Measurements from ENCODE around the gene RALGAPA1. TPM values are rescaled to one million over a fixed set of nuclear protein-coding genes. Genes with fewer than 3 reads are reported as not detected.

RALGAPA1 gene
- polyA plus RNA-seq, 1 donor from 2014 or later = 73.3 TPM

GRCh38 chr14:35519986-35520385 lies 289.1 kb downstream of the RALGAPA1 start:
- Histone ChIP-seq H3K9me2 (ENCODE audit: insufficient read depth, low read length) (no peaks in the 10 kb centered on the region), H3F3A (ENCODE audit: insufficient read depth, low read length, poor library complexity, severe bottlenecking) (no peaks in the 10 kb centered on the region)

DNA sequence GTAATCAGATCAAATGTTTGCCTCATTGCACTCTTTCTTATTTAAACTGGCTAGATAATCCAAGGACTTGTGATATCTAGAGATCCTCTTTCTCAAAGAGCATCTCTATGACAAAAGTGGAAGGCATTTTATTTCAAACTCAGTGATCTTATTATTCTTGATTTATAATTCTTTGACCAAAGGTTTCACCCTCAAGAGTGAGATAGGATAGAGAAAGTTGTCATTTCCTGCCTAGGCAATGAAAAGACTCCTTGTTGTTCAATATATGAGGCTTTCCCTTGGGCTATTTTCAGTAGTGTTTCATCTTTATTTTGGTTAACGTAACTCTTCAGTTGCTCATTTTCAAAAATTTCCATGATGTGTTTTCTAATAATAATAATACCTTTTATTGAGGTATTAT lies 293.2 kb downstream of the RALGAPA1 start:
- H3F3A ChIP-seq (ENCODE audit: insufficient read depth, low read length, poor library complexity, severe bottlenecking) = no peaks in the 10 kb centered on the region
- no peaks in the 10 kb centered on the region for H3K36me3 ChIP-seq (ENCODE audit: insufficient read depth, low read length)
- H3K27me3 ChIP-seq (ENCODE audit: insufficient read depth, low read depth, low read length) = no peaks in the 10 kb centered on the region
- no peaks in the 10 kb centered on the region for H3K79me2 ChIP-seq (replicated peaks; ENCODE audit: insufficient read depth, low read length)
- H3K27ac ChIP-seq (ENCODE audit: low read length) = no peak overlapping the region
- H3K9me2 ChIP-seq (ENCODE audit: insufficient read depth, low read length) = no peaks in the 10 kb centered on the region
- no peaks in the 10 kb centered on the region for H3K9me3 ChIP-seq (ENCODE audit: low read length)
- no peak overlapping the region for H3K4me3 ChIP-seq (ENCODE audit: low read length)
- H2AFZ ChIP-seq (ENCODE audit: low read depth, low read length) = no peak overlapping the region
- no peak overlapping the region for H3K4me2 ChIP-seq (ENCODE audit: low read length)
- no peaks in the 10 kb centered on the region for H4K20me1 ChIP-seq (ENCODE audit: insufficient read depth)
- H3K9ac ChIP-seq (ENCODE audit: low read length) = no peak overlapping the region
- TF ChIP-seq POLR2AphosphoS5 (IDR thresholded peaks at IDR 0.05) (no peak), MXI1 (conservative IDR thresholded peaks at IDR 0.05; ENCODE audit: poor library complexity, severe bottlenecking) (no peak), EP300 (conservative IDR thresholded peaks at IDR 0.05; ENCODE audit: poor library complexity, severe bottlenecking) (no peak), RAD21 (conservative IDR thresholded peaks at IDR 0.05) (no peak), SMC3 (conservative IDR thresholded peaks at IDR 0.05; ENCODE audit: poor library complexity) (no peak), EZH2 (IDR thresholded peaks at IDR 0.05; ENCODE audit: borderline replicate concordance, insufficient read depth, low read length, poor library complexity, severe bottlenecking) (no peak), TAF1 (IDR thresholded peaks at IDR 0.05; ENCODE audit: low read depth) (no peak), REST (IDR thresholded peaks at IDR 0.05; ENCODE audit: borderline replicate concordance) (no peak)

More at GRCh38 chr14:35519986-35520385, 289.1 kb downstream of the RALGAPA1 start:
- no peaks in the 10 kb centered on the region for H4K20me1 ChIP-seq (ENCODE audit: insufficient read depth)
- H3K4me3 ChIP-seq (ENCODE audit: low read length) = no peak overlapping the region
- no peak overlapping the region for H3K27ac ChIP-seq (ENCODE audit: low read length)
- no peaks in the 10 kb centered on the region for H3K9me3 ChIP-seq (ENCODE audit: low read length)
- H3K36me3 ChIP-seq (ENCODE audit: insufficient read depth, low read length) = no peaks in the 10 kb centered on the region
- TF ChIP-seq EZH2 (IDR thresholded peaks at IDR 0.05; ENCODE audit: borderline replicate concordance, insufficient read depth, low read length, poor library complexity, severe bottlenecking) = no peak
- TF ChIP-seq, protein P1, sequence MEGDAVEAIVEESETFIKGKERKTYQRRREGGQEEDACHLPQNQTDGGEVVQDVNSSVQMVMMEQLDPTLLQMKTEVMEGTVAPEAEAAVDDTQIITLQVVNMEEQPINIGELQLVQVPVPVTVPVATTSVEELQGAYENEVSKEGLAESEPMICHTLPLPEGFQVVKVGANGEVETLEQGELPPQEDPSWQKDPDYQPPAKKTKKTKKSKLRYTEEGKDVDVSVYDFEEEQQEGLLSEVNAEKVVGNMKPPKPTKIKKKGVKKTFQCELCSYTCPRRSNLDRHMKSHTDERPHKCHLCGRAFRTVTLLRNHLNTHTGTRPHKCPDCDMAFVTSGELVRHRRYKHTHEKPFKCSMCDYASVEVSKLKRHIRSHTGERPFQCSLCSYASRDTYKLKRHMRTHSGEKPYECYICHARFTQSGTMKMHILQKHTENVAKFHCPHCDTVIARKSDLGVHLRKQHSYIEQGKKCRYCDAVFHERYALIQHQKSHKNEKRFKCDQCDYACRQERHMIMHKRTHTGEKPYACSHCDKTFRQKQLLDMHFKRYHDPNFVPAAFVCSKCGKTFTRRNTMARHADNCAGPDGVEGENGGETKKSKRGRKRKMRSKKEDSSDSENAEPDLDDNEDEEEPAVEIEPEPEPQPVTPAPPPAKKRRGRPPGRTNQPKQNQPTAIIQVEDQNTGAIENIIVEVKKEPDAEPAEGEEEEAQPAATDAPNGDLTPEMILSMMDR (IDR thresholded peaks at IDR 0.05; ENCODE audit: poor library complexity, severe bottlenecking) = no peak
- TF ChIP-seq POLR2AphosphoS5 (IDR thresholded peaks at IDR 0.05) = no peak
- TF ChIP-seq SMC3 (conservative IDR thresholded peaks at IDR 0.05; ENCODE audit: poor library complexity) = no peak
- TF ChIP-seq RAD21 (conservative IDR thresholded peaks at IDR 0.05) = no peak
- no peak for TF ChIP-seq REST (IDR thresholded peaks at IDR 0.05; ENCODE audit: borderline replicate concordance)
- no peak for TF ChIP-seq MXI1 (conservative IDR thresholded peaks at IDR 0.05; ENCODE audit: poor library complexity, severe bottlenecking)
- TF ChIP-seq TAF1 (IDR thresholded peaks at IDR 0.05; ENCODE audit: low read depth) = no peak
- no peak for TF ChIP-seq EP300 (conservative IDR thresholded peaks at IDR 0.05; ENCODE audit: poor library complexity, severe bottlenecking)
- H3K9ac ChIP-seq (ENCODE audit: low read length) = no peak overlapping the region
- H3K4me2 ChIP-seq (ENCODE audit: low read length) = no peak overlapping the region
- no peaks in the 10 kb centered on the region for H3K27me3 ChIP-seq (ENCODE audit: insufficient read depth, low read depth, low read length)
- no peak overlapping the region for H2AFZ ChIP-seq (ENCODE audit: low read depth, low read length)
- H3K79me2 ChIP-seq (replicated peaks; ENCODE audit: insufficient read depth, low read length) = no peaks in the 10 kb centered on the region

All from neural cell (in vitro differentiated cells).